ENCODE data around the gene CEP164.

The CEP164 gene

GRCh38 chr11:117327567-117328374, at the start of gene CEP164:
TSS of gene CEP164 (plus strand) at chr11:117327854. CDS start at chr11:117338587, 10,733 bp downstream.
- in situ Hi-C loops (cut with MboI; ENCODE audit: low sequenced_read_pairs, unreplicated experiment) = no loop called here
- no peak for TF ChIP-seq CTCF (IDR thresholded peaks at IDR 0.05; ENCODE audit: borderline replicate concordance, control extremely low read depth, extremely low read depth, insufficient read depth, missing control alignments)
- DNase-seq (ENCODE audit: low spot score) = peak; percentile 97

DNA sequence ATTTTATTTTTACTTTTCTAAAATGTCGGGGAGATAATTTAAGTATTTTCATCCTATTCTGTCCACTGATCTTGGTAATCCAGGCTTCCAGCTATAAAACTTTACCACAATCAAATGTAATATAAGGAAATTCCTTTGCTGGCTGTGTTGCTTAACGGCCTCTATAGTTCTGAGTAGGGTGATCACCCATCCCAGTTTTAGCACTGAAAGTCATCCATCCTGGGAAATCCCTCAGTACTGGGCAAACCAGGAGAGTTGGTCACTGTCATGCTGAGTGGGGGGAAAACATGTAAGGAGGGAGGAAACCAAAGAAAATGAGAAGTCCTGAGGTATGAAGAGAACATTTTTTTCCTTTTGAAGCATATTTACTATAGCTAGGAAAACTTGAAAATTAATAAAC, 49.3 kb upstream of the CEP164 start:
- no peak for DNase-seq (ENCODE audit: low spot score)
- no peak for TF ChIP-seq CTCF (IDR thresholded peaks at IDR 0.05; ENCODE audit: borderline replicate concordance, control extremely low read depth, extremely low read depth, insufficient read depth, missing control alignments)
- in situ Hi-C loops (cut with MboI; ENCODE audit: low sequenced_read_pairs, unreplicated experiment) = no loop called here

- TF ChIP-seq CTCF (IDR thresholded peaks at IDR 0.05; ENCODE audit: borderline replicate concordance, control extremely low read depth, extremely low read depth, insufficient read depth, missing control alignments) = no peak
- no peak for DNase-seq (ENCODE audit: low spot score)
- in situ Hi-C loops (cut with MboI; ENCODE audit: low sequenced_read_pairs, unreplicated experiment) = no loop called here
These were observed 47.8 kb upstream of the CEP164 start for GRCh38 chr11:117279711-117280376.

DNA sequence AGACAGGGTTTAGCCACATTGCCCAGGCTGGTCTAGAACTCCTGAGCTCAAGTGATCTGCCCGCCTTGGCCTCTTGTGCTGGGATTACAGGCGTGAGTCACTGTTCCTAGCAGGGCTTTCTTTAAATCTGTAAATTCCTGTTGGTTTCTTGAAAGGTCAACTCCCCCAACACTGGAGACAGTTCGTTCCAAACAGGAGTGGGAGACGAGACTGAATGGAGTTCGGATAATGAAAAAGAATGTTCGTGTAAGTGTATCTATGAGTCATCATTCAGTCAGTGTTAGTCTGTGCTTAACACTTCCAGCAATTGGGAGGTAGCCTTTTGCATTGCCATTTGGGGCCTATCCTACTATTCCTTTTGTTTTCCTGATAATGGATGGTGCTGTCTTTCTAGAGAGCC, 46.5 kb upstream of the CEP164 start:
- no peak for TF ChIP-seq CTCF (IDR thresholded peaks at IDR 0.05; ENCODE audit: borderline replicate concordance, control extremely low read depth, extremely low read depth, insufficient read depth, missing control alignments)
- in situ Hi-C loops (cut with MboI; ENCODE audit: low sequenced_read_pairs, unreplicated experiment) = no loop called here
- no peak for DNase-seq (ENCODE audit: low spot score)

GRCh38 chr11:117281869-117282268, 45.8 kb upstream of the CEP164 start:
- in situ Hi-C loops (cut with MboI; ENCODE audit: low sequenced_read_pairs, unreplicated experiment) = no loop called here
- no peak for DNase-seq (ENCODE audit: low spot score)
- no peak for TF ChIP-seq CTCF (IDR thresholded peaks at IDR 0.05; ENCODE audit: borderline replicate concordance, control extremely low read depth, extremely low read depth, insufficient read depth, missing control alignments)

GRCh38 chr11:117282956-117283355, 44.7 kb upstream of the CEP164 start:
- in situ Hi-C loops (cut with MboI; ENCODE audit: low sequenced_read_pairs, unreplicated experiment) = no loop called here
- no peak for DNase-seq (ENCODE audit: low spot score)
- no peak for TF ChIP-seq CTCF (IDR thresholded peaks at IDR 0.05; ENCODE audit: borderline replicate concordance, control extremely low read depth, extremely low read depth, insufficient read depth, missing control alignments)
